PFSK-1 (cell line): ENCODE measurements around the gene CTIF.

Source experiments
- FOXP2 ChIP-seq: optimal IDR thresholded peaks from 2 replicates; pipeline ENCODE3; 2011; ENCODE audit warnings: borderline replicate concordance, control low read depth, inconsistent platforms; ENCODE audit not compliant: insufficient read depth; ENCODE audit errors: extremely low read length, extremely low read depth
- POLR2AphosphoS5 ChIP-seq: IDR thresholded peaks from 2 replicates; pipeline ENCODE4 v1.6.1; 2012; ENCODE audit warnings: low read depth, mild to moderate bottlenecking, control low read depth, low read length, moderate library complexity
- REST ChIP-seq, 2 experiments: IDR thresholded peaks; 2 replicates each; pipeline versions ENCODE4 v1.6.1 to v1.8.0; 2011 to 2012; ENCODE audit warnings: low read depth in 2 of 2, low read length in 2 of 2, control low read depth in 1 of 2, inconsistent platforms in 1 of 2, mild to moderate bottlenecking in 1 of 2, moderate library complexity in 1 of 2; ENCODE audit not compliant: insufficient read depth in 1 of 2
- TAF1 ChIP-seq: IDR thresholded peaks from 2 replicates; pipeline ENCODE4 v1.6.1; 2012; ENCODE audit warnings: low read length, control low read depth, borderline replicate concordance; ENCODE audit not compliant: insufficient read depth

GRCh38 chr18:48714873-48715272 is 176.0 kb downstream of the CTIF start:
- TF ChIP-seq TAF1, result no peak
- TF ChIP-seq POLR2AphosphoS5, result no peak
- TF ChIP-seq REST (IDR thresholded peaks at IDR 0.05; ENCODE audit: insufficient read depth in 1 of 2, low read depth in 2 of 2, low read length in 2 of 2), result no peak
- TF ChIP-seq FOXP2, result no peak
